ENCODE data around the gene CDH18.

The CDH18 gene

DNA sequence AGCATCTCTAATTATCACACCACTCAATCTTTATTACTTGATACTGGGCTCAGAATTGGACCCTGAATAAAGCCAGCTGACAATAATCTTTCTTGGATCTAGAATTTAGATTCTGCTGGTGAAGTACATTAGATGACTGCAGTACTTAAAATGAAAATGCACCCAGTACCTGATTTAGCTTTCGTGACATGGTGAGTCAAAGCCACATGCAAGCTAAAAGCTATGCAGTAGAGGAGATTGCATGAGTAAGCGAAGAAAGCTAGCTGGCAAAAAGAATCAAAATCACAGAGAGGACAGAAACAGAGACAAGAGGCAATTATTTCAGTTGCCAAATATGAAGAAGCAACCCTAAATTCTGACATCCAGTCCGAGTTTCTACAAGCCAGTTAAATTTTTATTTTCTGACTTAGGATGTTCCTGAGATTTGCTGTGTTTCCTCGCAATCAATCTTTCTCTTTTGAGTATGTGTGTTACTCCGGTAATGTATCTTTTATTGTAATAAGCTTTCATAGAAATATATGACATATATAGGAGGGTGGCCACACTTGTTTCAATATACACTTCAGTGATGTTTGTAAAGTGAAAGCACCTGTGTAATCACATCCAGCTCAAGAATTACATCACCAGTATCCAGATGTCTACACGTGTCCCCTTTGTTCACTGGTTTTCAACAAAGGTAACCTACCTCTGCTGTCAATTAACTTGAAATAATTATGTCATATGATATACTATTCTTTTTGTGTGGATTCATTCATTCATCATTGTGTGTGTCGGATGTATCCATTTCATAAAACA, 101.7 kb downstream of the CDH18 start:
- H3K4me3 ChIP-seq (ENCODE audit: low read depth, low read length), result no peak overlapping the region
- TF ChIP-seq, protein P1, sequence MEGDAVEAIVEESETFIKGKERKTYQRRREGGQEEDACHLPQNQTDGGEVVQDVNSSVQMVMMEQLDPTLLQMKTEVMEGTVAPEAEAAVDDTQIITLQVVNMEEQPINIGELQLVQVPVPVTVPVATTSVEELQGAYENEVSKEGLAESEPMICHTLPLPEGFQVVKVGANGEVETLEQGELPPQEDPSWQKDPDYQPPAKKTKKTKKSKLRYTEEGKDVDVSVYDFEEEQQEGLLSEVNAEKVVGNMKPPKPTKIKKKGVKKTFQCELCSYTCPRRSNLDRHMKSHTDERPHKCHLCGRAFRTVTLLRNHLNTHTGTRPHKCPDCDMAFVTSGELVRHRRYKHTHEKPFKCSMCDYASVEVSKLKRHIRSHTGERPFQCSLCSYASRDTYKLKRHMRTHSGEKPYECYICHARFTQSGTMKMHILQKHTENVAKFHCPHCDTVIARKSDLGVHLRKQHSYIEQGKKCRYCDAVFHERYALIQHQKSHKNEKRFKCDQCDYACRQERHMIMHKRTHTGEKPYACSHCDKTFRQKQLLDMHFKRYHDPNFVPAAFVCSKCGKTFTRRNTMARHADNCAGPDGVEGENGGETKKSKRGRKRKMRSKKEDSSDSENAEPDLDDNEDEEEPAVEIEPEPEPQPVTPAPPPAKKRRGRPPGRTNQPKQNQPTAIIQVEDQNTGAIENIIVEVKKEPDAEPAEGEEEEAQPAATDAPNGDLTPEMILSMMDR (IDR thresholded peaks at IDR 0.05; ENCODE audit: control insufficient read depth, extremely low read depth, insufficient read depth), result no peak
- no peak for DNase-seq (ENCODE audit: low read depth)

DNA sequence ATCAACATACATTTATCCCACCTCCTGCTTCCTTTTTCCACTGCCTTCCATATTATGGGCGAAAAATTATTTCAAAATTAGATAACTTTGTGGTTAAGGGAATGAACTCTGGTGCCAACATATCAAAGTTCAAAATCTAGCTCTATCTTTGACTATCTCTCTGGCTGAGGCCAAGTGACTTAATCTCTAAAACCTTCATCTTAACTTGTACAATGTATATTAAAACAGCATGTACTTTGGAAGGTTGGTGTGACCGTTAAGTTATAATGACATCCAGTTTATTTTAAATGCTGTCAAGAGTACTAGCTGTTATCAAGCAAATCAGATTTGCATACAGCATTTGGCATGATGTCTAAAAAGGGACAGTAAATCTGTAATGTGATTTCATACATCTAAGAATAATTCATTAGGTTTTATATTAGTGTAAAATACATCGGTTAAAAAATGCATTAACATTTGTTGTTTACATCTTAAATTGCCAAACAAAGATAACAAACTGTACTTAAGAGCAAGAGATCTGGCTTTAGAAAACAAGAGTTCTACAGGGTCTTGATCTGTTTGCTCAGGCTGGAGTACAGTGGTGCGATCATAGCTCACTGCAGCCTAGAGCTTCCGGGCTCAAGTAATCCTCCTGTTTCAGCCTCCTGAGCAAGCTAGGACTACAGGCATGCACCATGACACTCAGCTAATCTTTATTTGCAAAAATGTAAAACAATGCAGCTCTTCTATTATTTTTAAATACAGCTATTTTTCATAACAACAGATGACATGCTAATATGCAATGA, 102.8 kb downstream of the CDH18 start:
- no peak overlapping the region for H3K4me3 ChIP-seq (ENCODE audit: low read depth, low read length)
- no peak for DNase-seq (ENCODE audit: low read depth)
- TF ChIP-seq, protein P1 (IDR thresholded peaks at IDR 0.05; ENCODE audit: control insufficient read depth, extremely low read depth, insufficient read depth), result no peak

DNA sequence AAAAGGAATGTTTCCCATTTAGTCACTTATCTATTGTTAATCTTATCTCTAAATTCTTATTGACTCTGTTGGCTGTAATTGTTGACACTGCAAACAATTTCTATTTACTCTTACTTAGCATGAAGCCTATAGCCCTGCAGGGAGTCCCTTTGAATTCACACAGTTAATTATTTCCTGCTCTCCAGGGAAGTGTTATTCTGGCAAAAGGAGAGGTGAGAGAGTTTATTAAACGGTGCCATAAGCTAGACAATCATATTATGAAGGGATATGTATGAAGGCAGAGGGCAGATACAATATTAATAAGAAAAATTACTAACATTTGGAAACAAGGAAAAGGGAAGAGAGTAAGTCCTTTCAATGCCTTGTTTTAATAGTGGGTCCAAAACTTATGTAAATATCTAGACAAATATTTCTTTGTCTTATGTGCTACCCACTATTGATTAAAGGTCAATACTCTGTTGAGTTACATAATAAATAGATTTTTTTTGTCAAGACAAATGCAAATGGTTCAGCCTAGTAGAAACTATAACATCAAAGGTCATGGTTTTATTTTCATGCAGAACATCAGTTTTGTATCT, 107.1 kb downstream of the CDH18 start:
- DNase-seq (ENCODE audit: low read depth), result peak; percentile 87
- TF ChIP-seq, protein P1 (IDR thresholded peaks at IDR 0.05; ENCODE audit: control insufficient read depth, extremely low read depth, insufficient read depth), result no peak
- no peak overlapping the region for H3K4me3 ChIP-seq (ENCODE audit: low read depth, low read length)

DNA sequence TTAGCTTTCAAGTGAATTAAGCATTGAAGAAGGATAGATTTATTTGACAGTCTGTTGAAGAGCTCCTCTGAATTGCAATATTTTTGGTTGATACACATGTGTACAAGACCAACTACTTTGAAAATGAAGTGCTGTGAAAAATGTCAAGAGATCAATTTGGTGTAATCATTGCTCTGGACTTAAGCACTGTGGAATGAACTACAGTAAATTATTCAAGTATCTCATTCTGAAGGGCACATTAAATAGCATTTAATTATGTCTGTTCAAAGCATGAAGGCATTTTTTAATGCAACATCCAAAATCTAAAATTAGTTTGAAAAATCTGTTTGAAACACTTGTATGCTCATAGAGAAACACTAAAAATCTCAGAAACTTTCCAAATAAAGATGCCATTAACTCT, 107.5 kb downstream of the CDH18 start:
- TF ChIP-seq, protein P1 (IDR thresholded peaks at IDR 0.05; ENCODE audit: control insufficient read depth, extremely low read depth, insufficient read depth), result no peak
- no peak for DNase-seq (ENCODE audit: low read depth)
- no peak overlapping the region for H3K4me3 ChIP-seq (ENCODE audit: low read depth, low read length)

DNA sequence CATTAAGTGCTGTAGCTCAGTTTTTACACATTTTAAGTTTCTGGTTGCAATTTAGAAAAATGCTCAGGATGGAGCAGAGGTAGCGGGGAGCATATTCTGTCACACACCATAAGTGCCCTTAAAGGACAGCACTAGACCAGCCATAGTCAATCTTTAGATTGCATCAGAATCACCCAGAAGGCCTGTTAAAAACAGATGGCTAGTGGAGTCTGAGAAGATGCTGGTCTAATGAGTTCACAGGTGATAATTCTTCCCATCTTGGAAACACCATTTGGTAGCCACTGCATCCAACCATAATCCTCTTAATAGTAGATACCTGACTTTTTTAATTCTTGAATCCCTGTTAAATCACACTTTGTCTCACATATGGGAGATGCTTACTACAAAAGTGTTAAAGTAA, 113.2 kb downstream of the CDH18 start:
- DNase-seq (ENCODE audit: low read depth), result no peak
- no peak overlapping the region for H3K4me3 ChIP-seq (ENCODE audit: low read depth, low read length)
- TF ChIP-seq, protein P1 (IDR thresholded peaks at IDR 0.05; ENCODE audit: control insufficient read depth, extremely low read depth, insufficient read depth), result no peak

DNA sequence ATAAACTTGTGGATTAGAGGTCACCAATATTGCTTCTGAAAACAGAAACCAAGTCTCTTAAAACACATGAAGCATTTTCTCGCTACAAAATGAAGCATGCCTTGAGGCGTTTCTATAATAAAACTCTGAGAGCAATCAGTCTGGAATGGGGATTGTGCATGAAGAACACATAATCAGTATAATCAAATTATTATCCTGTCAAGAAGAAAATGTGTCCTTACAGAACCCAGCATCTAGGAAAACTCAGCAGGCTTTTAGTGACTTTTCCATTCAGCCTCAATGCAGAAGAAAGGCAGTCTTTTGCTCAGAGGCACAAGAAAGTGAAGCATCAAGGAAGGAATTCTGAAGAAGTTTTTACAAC, 121.9 kb downstream of the CDH18 start:
- no peak for DNase-seq (ENCODE audit: low read depth)
- TF ChIP-seq, protein P1 (IDR thresholded peaks at IDR 0.05; ENCODE audit: control insufficient read depth, extremely low read depth, insufficient read depth), result no peak
- H3K4me3 ChIP-seq (ENCODE audit: low read depth, low read length), result no peak overlapping the region
